Measurements from ENCODE around the gene GLRX2.
"Not testable (repeated sequence)": the region's sequence is repeated elsewhere in the genome, so short reads cannot be mapped to it uniquely, and the experiment has no call there.

The GLRX2 gene

GRCh38 chr1:193066606-193067005 is 38.6 kb downstream of the GLRX2 start:
- H3K36me3 Mint-ChIP-seq = peaks cover 15% of the 10 kb centered on the region
- H3K4me3 Mint-ChIP-seq = no peak overlapping the region
- DNase-seq = no peak
- H3K27ac Mint-ChIP-seq = no peak overlapping the region
- CTCF ChIA-PET = no interaction called here
- no peaks in the 10 kb centered on the region for H3K27me3 Mint-ChIP-seq
- H3K9me3 Mint-ChIP-seq = no peaks in the 10 kb centered on the region
- H3K4me1 Mint-ChIP-seq = peaks cover 42% of the 10 kb centered on the region

DNA sequence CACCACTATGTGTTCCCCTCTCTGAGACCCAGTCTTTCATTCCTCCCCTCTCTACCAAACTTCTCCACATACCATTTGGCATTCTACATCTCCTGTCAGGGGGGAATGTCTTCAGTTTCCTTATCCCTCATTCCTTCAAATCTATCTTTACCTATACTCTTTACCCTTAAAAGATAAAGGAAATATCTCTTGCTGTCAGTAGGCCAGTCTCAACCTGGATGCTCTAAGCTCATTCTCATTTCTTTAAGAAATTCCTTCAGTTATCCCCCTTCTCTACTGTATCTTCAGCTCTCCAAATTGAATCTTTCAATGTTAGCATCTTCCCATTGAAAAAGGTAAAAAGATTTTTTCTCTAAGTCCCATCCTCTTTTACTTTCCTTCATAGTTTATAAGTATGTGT is 39.3 kb downstream of the GLRX2 start:
- H3K4me1 Mint-ChIP-seq = peaks cover 43% of the 10 kb centered on the region
- H3K9me3 Mint-ChIP-seq = no peaks in the 10 kb centered on the region

DNA sequence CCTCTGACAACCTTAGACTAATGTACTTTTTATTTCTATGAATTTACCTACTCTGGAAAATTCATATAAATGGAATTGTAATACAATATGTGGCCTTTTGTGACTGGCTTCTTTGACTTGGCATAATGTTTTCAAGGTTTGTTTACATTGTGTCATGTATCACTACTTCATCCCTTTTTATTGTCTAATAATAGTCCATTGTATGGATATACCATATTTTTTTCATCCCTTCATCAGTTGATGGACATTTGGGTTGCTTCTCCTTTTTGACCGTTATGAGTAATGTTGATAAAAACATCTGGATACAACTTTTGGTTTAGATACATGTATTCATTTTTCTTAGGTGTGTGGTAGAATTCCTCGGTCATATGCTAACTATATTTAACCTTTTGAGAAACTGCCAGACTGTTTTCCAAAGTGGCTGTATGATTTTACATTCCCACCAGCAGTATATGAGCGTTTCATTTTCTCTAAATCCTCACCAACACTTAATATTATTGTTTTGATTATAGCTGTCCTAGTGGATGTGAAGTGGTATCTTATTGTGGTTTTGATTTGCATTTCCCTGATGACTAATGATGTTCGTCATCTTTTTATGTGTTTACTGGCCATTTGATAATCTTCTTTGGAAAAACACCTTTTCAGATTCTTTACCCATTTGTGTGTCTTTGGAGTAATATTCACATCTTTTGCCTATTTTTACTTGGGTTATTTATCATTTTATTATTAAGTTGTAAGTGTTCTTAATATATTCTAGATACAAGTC is 42.3 kb downstream of the GLRX2 start:
- peaks cover 5% of the 10 kb centered on the region for H3K27me3 Mint-ChIP-seq
- no peaks in the 10 kb centered on the region for H3K9me3 Mint-ChIP-seq
- no peak overlapping the region for H3K27ac Mint-ChIP-seq
- no peak overlapping the region for H3K4me3 Mint-ChIP-seq
- DNase-seq = no peak
- peaks cover 16% of the 10 kb centered on the region for H3K36me3 Mint-ChIP-seq
- H3K4me1 Mint-ChIP-seq = peaks cover 45% of the 10 kb centered on the region
- CTCF ChIA-PET = no interaction called here

More for the DNA sequence above, 39.3 kb downstream of the GLRX2 start:
- Mint-ChIP-seq H3K27ac (no peak overlapping the region), H3K36me3 (peaks cover 17% of the 10 kb centered on the region), H3K27me3 (no peaks in the 10 kb centered on the region), H3K4me3 (no peak overlapping the region)
- CTCF ChIA-PET = no interaction called here
- DNase-seq = no peak

DNA sequence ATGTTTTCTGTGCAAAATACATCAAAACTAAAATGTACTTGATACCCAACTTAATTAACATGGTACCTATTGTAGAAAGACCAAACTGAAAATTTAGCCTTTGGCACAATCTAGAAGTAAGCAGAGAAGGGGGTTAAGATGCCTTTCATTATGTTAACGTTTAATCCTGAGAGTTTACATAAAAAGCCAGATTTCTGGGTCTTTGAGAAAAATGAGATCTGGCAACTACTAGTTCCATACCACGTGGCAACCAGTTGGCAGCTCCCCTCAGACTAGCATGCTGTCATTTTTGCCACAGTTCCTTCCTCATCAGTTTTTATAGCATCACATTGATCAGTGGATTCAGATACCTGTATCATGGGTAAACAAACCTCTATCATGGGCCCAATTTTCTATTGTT is 44.3 kb downstream of the GLRX2 start:
- CTCF ChIA-PET = no interaction called here
- Mint-ChIP-seq H3K27ac (peak overlapping the region; percentile 79), H3K36me3 (peaks cover 23% of the 10 kb centered on the region), H3K27me3 (peaks cover 5% of the 10 kb centered on the region), H3K4me3 (peak overlapping the region; percentile 99), H3K9me3 (no peaks in the 10 kb centered on the region), H3K4me1 (peaks cover 49% of the 10 kb centered on the region)
- no peak for DNase-seq

DNA sequence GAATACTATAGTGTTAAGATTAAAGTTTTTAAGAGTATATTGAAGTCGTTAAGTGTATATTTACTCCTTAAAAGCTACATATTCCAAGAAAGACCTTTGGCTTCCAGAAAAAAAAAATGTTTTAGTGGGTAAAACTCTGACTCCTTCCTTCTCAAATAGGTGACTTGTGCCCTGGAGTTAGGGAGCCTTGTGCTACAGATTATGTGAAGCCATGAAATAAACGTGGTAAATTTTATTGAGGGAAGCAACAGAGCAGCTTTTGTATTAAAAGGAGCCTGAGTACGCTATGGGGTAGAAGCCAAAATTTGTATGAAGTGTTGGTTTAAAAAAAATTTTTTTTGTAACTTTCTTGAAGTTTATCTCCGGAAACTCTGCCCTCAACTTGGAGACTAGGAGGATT is 44.8 kb downstream of the GLRX2 start:
- Mint-ChIP-seq H3K4me1 (peaks cover 48% of the 10 kb centered on the region), H3K27me3 (peaks cover 5% of the 10 kb centered on the region), H3K36me3 (peaks cover 23% of the 10 kb centered on the region), H3K9me3 (no peaks in the 10 kb centered on the region), H3K27ac (peak overlapping the region; percentile 99), H3K4me3 (peak overlapping the region; percentile 99)
- no peak for DNase-seq
- CTCF ChIA-PET = no interaction called here

- no peak for DNase-seq
- Mint-ChIP-seq H3K27ac (peak overlapping the region; percentile 99), H3K27me3 (peaks cover 5% of the 10 kb centered on the region), H3K4me1 (peaks cover 48% of the 10 kb centered on the region), H3K36me3 (peaks cover 23% of the 10 kb centered on the region), H3K9me3 (no peaks in the 10 kb centered on the region), H3K4me3 (peak overlapping the region; percentile 99)
- CTCF ChIA-PET = no interaction called here
Observed at GRCh38 chr1:193060115-193060403, 45.2 kb downstream of the GLRX2 start.

- Mint-ChIP-seq H3K4me3 (peak within 1 kb of the TSS; percentile 99), H3K4me1 (peaks cover 52% of the 10 kb centered on the region), H3K9me3 (no peaks in the 10 kb centered on the region), H3K27me3 (peaks cover 5% of the 10 kb centered on the region), H3K36me3 (peaks cover 23% of the 10 kb centered on the region), H3K27ac (peak within 1 kb of the TSS; percentile 99)
- CTCF ChIA-PET = interaction anchor here (0.9 to 1.8 kb wide), 3 partner anchors 12 to 253 kb away, joined by 3 to 11 read pairs (median 6); no protein-coding TSS in a partner anchor
- DNase-seq = peak; percentile 96
Observed at GRCh38 chr1:193059282-193060114, 45.7 kb downstream of the GLRX2 start, which contains the start of the genes RO60 and UCHL5. TSS of gene RO60 (plus strand) at chr1:193059612. CDS start at chr1:193069055, 9,443 bp downstream. TSS of gene UCHL5 (minus strand) at chr1:193059360. CDS start at chr1:193059260, 100 bp downstream.

GRCh38 chr1:193058529-193059281 is 46.5 kb downstream of the GLRX2 start:
- Mint-ChIP-seq H3K27me3 (peaks cover 5% of the 10 kb centered on the region), H3K9me3 (no peaks in the 10 kb centered on the region), H3K27ac (peak overlapping the region; percentile 99), H3K4me1 (peaks cover 50% of the 10 kb centered on the region), H3K4me3 (peak overlapping the region; percentile 99), H3K36me3 (peaks cover 23% of the 10 kb centered on the region)
- CTCF ChIA-PET = interaction anchor here (0.6 to 1.8 kb wide), 5 partner anchors 13 to 503 kb away, joined by 3 to 11 read pairs (median 3); no protein-coding TSS in a partner anchor
- peak; percentile 66 for DNase-seq

- CTCF ChIA-PET = no interaction called here
- Mint-ChIP-seq H3K4me1 (peaks cover 25% of the 10 kb centered on the region), H3K9me3 (no peaks in the 10 kb centered on the region), H3K27ac (no peak overlapping the region), H3K4me3 (no peak overlapping the region), H3K27me3 (peaks cover 2% of the 10 kb centered on the region), H3K36me3 (peaks cover 15% of the 10 kb centered on the region)
- DNase-seq = no peak
Observed at GRCh38 chr1:193054169-193054675, 51.0 kb downstream of the GLRX2 start.

- H3K27ac Mint-ChIP-seq, DNase-seq, H3K27me3 Mint-ChIP-seq, H3K9me3 Mint-ChIP-seq, H3K4me3 Mint-ChIP-seq, H3K4me1 Mint-ChIP-seq: not testable (repeated sequence)
- CTCF ChIA-PET = interaction anchor here (1.2 kb wide), 1 partner anchor 243 kb away, joined by 3 read pairs; no protein-coding TSS in a partner anchor
- peaks cover 21% of the 10 kb centered on the region for H3K36me3 Mint-ChIP-seq
Observed at GRCh38 chr1:193048913-193049312, 56.3 kb downstream of the GLRX2 start.

Data from activated naive CD4-positive, alpha-beta T cell treated with anti-CD3 and anti-CD28 coated beads, Interleukin-2, amount 10 ng/mL, durations not matched to agents 7 days and 5 days (primary cell).